DND-41 (cell line): ENCODE measurements around the gene C17orf100.

Experiments
- ATAC-seq: fragments of 200-7000 bp; cut with Tn5 transposase; 3 replicates; pipeline ENCODE4 v1.9.1; 2021; ENCODE audit warnings: low read depth; ENCODE audit not compliant: insufficient read depth
- DNase-seq: peaks from one replicate; pipeline ENCODE4 v3.0.0-alpha.2; 2020
- H2AFZ ChIP-seq: 2 replicates; pipeline ENCODE4 v1.6.0; 2012; ENCODE audit warnings: low read depth, low read length
- H3K27ac ChIP-seq: 2 replicates; pipeline ENCODE4 v1.5.1; 2012; ENCODE audit warnings: low read length, inconsistent platforms
- H3K27me3 ChIP-seq: fragments of 200-600 bp; sonication (generic); 2 replicates; pipeline ENCODE4 v1.6.0; 2012; ENCODE audit warnings: low read length, mild to moderate bottlenecking, inconsistent platforms; ENCODE audit not compliant: insufficient read depth, poor library complexity
- H3K36me3 ChIP-seq: 2 replicates; pipeline ENCODE4 v1.5.1; 2012; ENCODE audit warnings: low read length, inconsistent platforms; ENCODE audit not compliant: insufficient read depth
- H3K4me1 ChIP-seq: 2 replicates; pipeline ENCODE4 v1.5.1; 2012; ENCODE audit warnings: mild to moderate bottlenecking, low read length; ENCODE audit not compliant: insufficient read depth
- H3K4me2 ChIP-seq: 2 replicates; pipeline ENCODE4 v1.6.0; 2012; ENCODE audit warnings: mild to moderate bottlenecking, moderate library complexity, low read length, inconsistent platforms; ENCODE audit not compliant: insufficient read depth
- H3K4me3 ChIP-seq, 2 experiments: fragments of 200-600 bp in 1 of 2; shearing (Covaris generic) in 1 of 2; 2 replicates each; pipeline ENCODE4 v1.5.1; 2012 to 2016; ENCODE audit warnings: inconsistent platforms in 2 of 2, low read length in 2 of 2, mild to moderate bottlenecking in 2 of 2, low read depth in 1 of 2, moderate library complexity in 1 of 2
- H3K79me2 ChIP-seq: 2 replicates; pipeline ENCODE4 v1.6.0; 2012; ENCODE audit warnings: low read length, inconsistent platforms; ENCODE audit not compliant: insufficient read depth
- H3K9ac ChIP-seq: 2 replicates; pipeline ENCODE4 v1.6.0; 2012; ENCODE audit warnings: low read depth, mild to moderate bottlenecking, inconsistent platforms, low read length, moderate library complexity
- H3K9me3 ChIP-seq: 2 replicates; pipeline ENCODE4 v1.5.1; 2012; ENCODE audit warnings: low read length, moderate library complexity, mild to moderate bottlenecking, inconsistent platforms; ENCODE audit not compliant: insufficient read depth, severe bottlenecking
- H4K20me1 ChIP-seq: 2 replicates; pipeline ENCODE4 v1.6.0; 2012; ENCODE audit warnings: low read length; ENCODE audit not compliant: insufficient read depth
- CTCF ChIP-seq: IDR thresholded peaks from 2 replicates; pipeline ENCODE4 v1.5.1; 2012; ENCODE audit warnings: borderline replicate concordance, low read length, moderate library complexity, mild to moderate bottlenecking; ENCODE audit not compliant: poor library complexity, severe bottlenecking; ENCODE audit errors: extremely low read depth
- EZH2 ChIP-seq: IDR thresholded peaks from 3 replicates; pipeline ENCODE4 v1.6.1; 2012; ENCODE audit warnings: borderline replicate concordance, low read depth, mild to moderate bottlenecking, moderate library complexity, low read length, inconsistent platforms; ENCODE audit not compliant: severe bottlenecking

The C17orf100 gene

DNA sequence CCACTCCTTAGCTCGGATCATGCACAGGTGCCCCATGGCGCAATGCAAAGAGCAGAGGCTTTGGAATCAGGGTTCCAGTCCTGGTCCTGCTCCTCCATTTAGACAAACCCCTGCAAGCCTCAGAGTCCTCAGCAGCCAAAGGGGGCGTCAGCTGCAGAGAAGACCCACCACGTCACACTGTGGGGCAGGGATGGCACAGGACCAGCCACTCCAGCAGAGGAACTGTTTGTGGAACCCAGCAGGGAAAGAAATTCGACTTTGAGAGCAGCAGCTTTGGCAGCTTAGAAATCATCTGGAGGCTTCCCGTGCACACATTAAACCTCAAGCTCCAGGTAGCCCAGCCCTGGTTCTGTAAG is 25.2 kb downstream of the C17orf100 start:
- no peaks in the 10 kb centered on the region for H3K9me3 ChIP-seq
- no peak overlapping the region for H3K4me3 ChIP-seq
- H3K79me2 ChIP-seq: no peaks in the 10 kb centered on the region
- no peaks in the 10 kb centered on the region for H3K36me3 ChIP-seq
- no peak for ATAC-seq
- H3K27me3 ChIP-seq: peaks cover 43% of the 10 kb centered on the region
- DNase-seq: no peak
- H3K27ac ChIP-seq: no peak overlapping the region
- H3K4me2 ChIP-seq: no peak overlapping the region
- H3K9ac ChIP-seq: no peak overlapping the region
- TF ChIP-seq EZH2 (no peak), CTCF (no peak)
- H4K20me1 ChIP-seq: peaks cover 29% of the 10 kb centered on the region
- no peak overlapping the region for H2AFZ ChIP-seq
- no peaks in the 10 kb centered on the region for H3K4me1 ChIP-seq

DNA sequence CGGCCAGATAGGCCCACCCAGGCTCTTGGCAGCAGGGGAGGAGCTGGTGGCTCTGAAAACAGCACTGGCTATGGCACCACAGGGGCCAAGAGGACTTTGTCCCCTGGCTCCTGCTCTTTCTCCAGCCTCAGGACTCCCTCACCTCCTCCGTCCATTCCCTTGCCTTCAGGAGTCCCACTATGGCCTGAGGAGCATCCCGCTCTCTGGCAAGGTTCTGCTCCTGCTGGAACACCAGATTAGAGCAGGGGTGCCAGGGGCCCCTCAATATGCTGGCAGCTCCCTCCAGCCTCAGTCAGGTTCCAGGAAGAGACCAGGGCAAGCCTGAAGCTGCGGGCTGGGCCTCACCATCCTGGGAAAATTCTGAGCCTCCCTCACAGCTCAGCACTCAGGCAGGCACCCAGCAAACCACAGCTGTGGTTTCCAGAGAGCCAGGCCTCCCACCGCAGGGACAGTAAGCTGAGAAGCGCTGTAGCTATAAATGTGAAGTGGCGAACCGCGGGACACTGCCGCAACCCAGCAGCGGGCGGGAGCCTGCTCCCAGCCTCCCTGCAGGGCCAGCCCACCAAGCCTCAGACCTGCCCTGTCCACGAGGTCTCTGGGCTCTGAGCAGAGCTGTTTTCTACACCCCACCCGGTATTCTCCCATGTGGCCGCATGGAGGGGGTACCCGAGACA is 25.7 kb downstream of the C17orf100 start:
- Histone ChIP-seq H4K20me1 (peaks cover 32% of the 10 kb centered on the region), H3K4me2 (no peak overlapping the region; the same call in 1 of the 2 replicates), H2AFZ (no peak overlapping the region), H3K9ac (no peak overlapping the region), H3K27ac (no peak overlapping the region), H3K4me1 (no peaks in the 10 kb centered on the region), H3K9me3 (no peaks in the 10 kb centered on the region), H3K27me3 (peaks cover 48% of the 10 kb centered on the region), H3K4me3 (no peak overlapping the region), H3K36me3 (no peaks in the 10 kb centered on the region), H3K79me2 (no peaks in the 10 kb centered on the region)
- peak; percentile 92 for ATAC-seq
- DNase-seq: peak; percentile 59
- no peak for TF ChIP-seq CTCF
- TF ChIP-seq EZH2: peak; percentile 43

DNA sequence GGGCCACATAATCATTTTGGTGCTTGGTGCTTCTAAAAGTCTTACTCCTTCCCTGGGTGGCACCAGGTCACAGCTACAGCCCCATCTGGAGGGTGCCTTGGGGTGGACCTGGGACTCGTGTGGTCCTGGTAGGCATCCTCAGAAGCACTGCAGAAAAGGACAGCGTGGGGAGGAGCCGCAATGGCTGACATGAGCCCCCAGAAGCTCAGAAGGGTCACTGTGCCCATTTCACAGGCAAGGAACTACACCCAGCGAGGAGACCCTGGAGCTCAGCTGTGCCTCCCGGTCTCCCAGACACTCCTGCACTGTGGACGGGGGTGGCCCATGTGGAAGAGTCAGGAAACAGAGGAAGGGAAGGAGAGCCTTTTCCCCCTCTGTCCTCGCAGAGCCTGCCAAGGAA is 26.4 kb downstream of the C17orf100 start:
- ATAC-seq (no peak), DNase-seq (no peak)
- H3K9ac ChIP-seq: no peak overlapping the region
- no peak overlapping the region for H3K4me3 ChIP-seq
- H3K4me2 ChIP-seq: no peak overlapping the region
- TF ChIP-seq CTCF (no peak), EZH2 (no peak)
- H2AFZ ChIP-seq: no peak overlapping the region
- H4K20me1 ChIP-seq: peaks cover 35% of the 10 kb centered on the region
- H3K27me3 ChIP-seq: peaks cover 54% of the 10 kb centered on the region
- no peak overlapping the region for H3K27ac ChIP-seq
- no peaks in the 10 kb centered on the region for H3K36me3 ChIP-seq
- no peaks in the 10 kb centered on the region for H3K79me2 ChIP-seq
- H3K9me3 ChIP-seq: no peaks in the 10 kb centered on the region
- H3K4me1 ChIP-seq: no peaks in the 10 kb centered on the region

DNA sequence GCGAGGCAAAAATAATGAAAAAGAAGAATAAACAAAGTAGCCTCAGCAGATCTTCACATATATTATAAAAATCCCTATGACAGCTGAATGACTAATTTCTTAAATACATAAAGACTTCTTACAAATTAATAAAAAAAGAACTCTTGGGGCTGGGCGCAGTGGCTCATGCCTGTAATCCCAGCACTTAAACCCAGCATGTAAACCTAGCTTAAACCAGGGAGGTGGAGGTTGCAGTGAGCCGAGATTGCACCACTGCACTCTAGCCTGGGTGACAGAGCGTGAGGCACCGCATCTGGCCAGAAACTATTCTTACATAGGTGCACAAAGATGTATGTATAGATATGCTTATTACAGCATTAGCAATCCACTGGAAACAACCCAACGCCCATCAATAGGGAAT is 27.7 kb downstream of the C17orf100 start:
- peaks cover 35% of the 10 kb centered on the region for H4K20me1 ChIP-seq
- H3K4me2 ChIP-seq: no peak overlapping the region
- DNase-seq (no peak), ATAC-seq (no peak)
- no peaks in the 10 kb centered on the region for H3K9me3 ChIP-seq
- H3K9ac ChIP-seq: no peak overlapping the region
- H2AFZ ChIP-seq: no peak overlapping the region
- H3K36me3 ChIP-seq: no peaks in the 10 kb centered on the region
- H3K79me2 ChIP-seq: no peaks in the 10 kb centered on the region
- H3K4me1 ChIP-seq: no peaks in the 10 kb centered on the region
- H3K4me3 ChIP-seq: no peak overlapping the region
- H3K27me3 ChIP-seq: peaks cover 54% of the 10 kb centered on the region
- TF ChIP-seq CTCF (no peak), EZH2 (no peak)
- H3K27ac ChIP-seq: no peak overlapping the region
